Keratinocyte (primary cell): ENCODE results near the gene LAMA3. TPM values are rescaled to one million over a fixed set of nuclear protein-coding genes. Genes with fewer than 3 reads are reported as not detected.
A peak's percentile ranks its signal among the peaks of the same experiment; 100 is the strongest.

Source experiments
- DNase-seq: peaks from one replicate; pipeline ENCODE4 v3.0.0-alpha.2; 2011; ENCODE audit warnings: low read depth, missing footprints, low spot score
- FAIRE-seq: peaks from 2 replicates; lab custom pipeline; 2011; peaks lifted over from hg19 to GRCh38; lab: Jason Lieb, UNC
- H2AFZ ChIP-seq: 2 replicates; pipeline ENCODE4 v1.6.0; 2012; ENCODE audit warnings: low read length, control low read depth, inconsistent platforms; ENCODE audit not compliant: control insufficient read depth
- H3K27ac ChIP-seq: 2 replicates; pipeline ENCODE4 v1.5.1; 2011; ENCODE audit warnings: low read length; ENCODE audit not compliant: control insufficient read depth, insufficient read depth
- H3K27me3 ChIP-seq: 3 replicates; pipeline ENCODE4 v1.6.0; 2011; ENCODE audit warnings: low read length; ENCODE audit not compliant: control insufficient read depth, insufficient read depth; ENCODE audit errors: extremely low read depth
- H3K36me3 ChIP-seq, 2 experiments: 2 replicates in 1 of 2; 3 replicates in 1 of 2; pipeline ENCODE4 v1.5.1; 2011; ENCODE audit warnings: low read length in 2 of 2, mild to moderate bottlenecking in 1 of 2; ENCODE audit not compliant: control insufficient read depth in 2 of 2, insufficient read depth in 2 of 2; ENCODE audit errors: extremely low read depth in 1 of 2
- H3K4me1 ChIP-seq: 3 replicates; pipeline ENCODE4 v1.5.1; 2011; ENCODE audit warnings: low read length; ENCODE audit not compliant: control insufficient read depth, insufficient read depth; ENCODE audit errors: extremely low read depth
- H3K4me2 ChIP-seq: 3 replicates; pipeline ENCODE4 v1.6.0; 2011; ENCODE audit warnings: low read depth, low read length; ENCODE audit not compliant: control insufficient read depth, insufficient read depth; ENCODE audit errors: extremely low read depth
- H3K4me3 ChIP-seq, 3 experiments: fragments of 200-600 bp in 1 of 3; sonication (generic) in 1 of 3; 2 replicates in 2 of 3; 3 replicates in 1 of 3; pipeline ENCODE4 v1.5.1; 2011 to 2016; ENCODE audit warnings: low read length in 3 of 3, mild to moderate bottlenecking in 3 of 3, control low read depth in 2 of 3, inconsistent platforms in 1 of 3, low read depth in 1 of 3, mixed read lengths in 1 of 3, mixed run types in 1 of 3, moderate library complexity in 1 of 3; ENCODE audit not compliant: control insufficient read depth in 2 of 3, insufficient read depth in 2 of 3; ENCODE audit errors: extremely low read depth in 1 of 3
- H3K79me2 ChIP-seq: 2 replicates; pipeline ENCODE4 v1.6.0; 2012; ENCODE audit warnings: low read length; ENCODE audit not compliant: control insufficient read depth, insufficient read depth
- H3K9ac ChIP-seq: 3 replicates; pipeline ENCODE4 v1.6.0; 2011; ENCODE audit warnings: low read length; ENCODE audit not compliant: control insufficient read depth, insufficient read depth; ENCODE audit errors: extremely low read depth
- H3K9me1 ChIP-seq: 3 replicates; pipeline ENCODE4 v1.6.0; 2011; ENCODE audit warnings: low read length; ENCODE audit not compliant: control insufficient read depth, insufficient read depth; ENCODE audit errors: extremely low read depth
- H3K9me3 ChIP-seq: 2 replicates; pipeline ENCODE4 v1.5.1; 2012; ENCODE audit warnings: low read depth, low read length; ENCODE audit not compliant: control insufficient read depth
- H4K20me1 ChIP-seq: 3 replicates; pipeline ENCODE4 v1.6.0; 2011; ENCODE audit warnings: low read length; ENCODE audit not compliant: control insufficient read depth, insufficient read depth; ENCODE audit errors: extremely low read depth
- CTCF ChIP-seq, 3 experiments: IDR thresholded peaks in 1 of 3; conservative IDR thresholded peaks in 1 of 3; optimal IDR thresholded peaks in 1 of 3; 2 replicates in 2 of 3; 3 replicates in 1 of 3; pipeline versions ENCODE3 to v1.5.1; 2011; ENCODE audit warnings: low read length in 3 of 3, mild to moderate bottlenecking in 3 of 3, moderate library complexity in 2 of 3, control low read depth in 1 of 3, inconsistent platforms in 1 of 3; ENCODE audit not compliant: insufficient read depth in 2 of 3; ENCODE audit errors: extremely low read depth in 1 of 3
- EZH2 ChIP-seq: IDR thresholded peaks from one replicate; pipeline ENCODE4 v1.6.1; 2012; ENCODE audit warnings: inconsistent platforms, mild to moderate bottlenecking, low read length, moderate library complexity
- dilution Hi-C: fragments of 300-500 bp; cut with MboI; formaldehyde crosslinking; loops from one replicate; pipeline ENCODE4 v1.7.0; 2020; ENCODE audit warnings: low sequenced_read_pairs; ENCODE audit not compliant: extremely low pct_ligation_motif_present
- polyA plus RNA-seq, 5 experiments: library from polyadenylated mRNA; depleted of rRNA in 3 of 5; stranded (reverse) in 3 of 5; stranded (forward) in 1 of 5; unstranded in 1 of 5; fragments of >200 nt; gene quantifications; 1 replicate in 1 of 5; 2 replicates in 3 of 5; 3 replicates in 1 of 5; pipeline versions ENCODE4 v1.2.1 to v1.2.3, GENCODE V29; 2011 to 2012; ENCODE audit warnings: missing spikeins in 2 of 5, low read depth in 1 of 5, low replicate concordance in 1 of 5

The LAMA3 gene
- polyA plus RNA-seq, 1 donor (not counting 4 experiments of a cell fraction or from before 2014, with no cell fraction given), result 1,944 TPM

GRCh38 chr18:23661735-23662308, 27.4 kb upstream of the LAMA3 start:
- no peaks in the 10 kb centered on the region for H3K79me2 ChIP-seq
- no peak for FAIRE-seq
- H4K20me1 ChIP-seq, result no peaks in the 10 kb centered on the region
- peaks cover 12% of the 10 kb centered on the region for H3K27me3 ChIP-seq
- H3K4me1 ChIP-seq, result peaks cover 5% of the 10 kb centered on the region
- H3K4me2 ChIP-seq, result peak overlapping the region; percentile 78
- no peaks in the 10 kb centered on the region for H3K36me3 ChIP-seq
- TF ChIP-seq CTCF (optimal IDR thresholded peaks at IDR 0.05 in 1 of 3, IDR thresholded peaks at IDR 0.05 in 1 of 3, conservative IDR thresholded peaks at IDR 0.05 in 1 of 3; ENCODE audit: extremely low read depth in 1 of 3, insufficient read depth in 2 of 3, low read length in 3 of 3) (no peak), EZH2 (peak; percentile 33)
- no peak for DNase-seq
- H3K9me1 ChIP-seq, result no peaks in the 10 kb centered on the region
- H3K9ac ChIP-seq, result peak overlapping the region; percentile 49
- dilution Hi-C loops, result no loop called here
- no peaks in the 10 kb centered on the region for H3K9me3 ChIP-seq
- H2AFZ ChIP-seq, result peak overlapping the region; percentile 36
- peak overlapping the region; percentile 47 to 62 (median 55) for H3K4me3 ChIP-seq
- no peak overlapping the region for H3K27ac ChIP-seq

- Histone ChIP-seq H3K79me2 (no peaks in the 10 kb centered on the region), H3K27me3 (peaks cover 12% of the 10 kb centered on the region), H3K4me1 (peaks cover 5% of the 10 kb centered on the region), H2AFZ (peak within 1 kb of the TSS; percentile 36), H3K4me2 (peak within 1 kb of the TSS; percentile 78), H3K9ac (peak within 1 kb of the TSS; percentile 49), H3K9me3 (no peaks in the 10 kb centered on the region), H4K20me1 (no peaks in the 10 kb centered on the region), H3K27ac (no peak within 1 kb of the TSS), H3K4me3 (peak within 1 kb of the TSS; percentile 47 to 62 (median 55)), H3K9me1 (no peaks in the 10 kb centered on the region), H3K36me3 (no peaks in the 10 kb centered on the region)
- no peak for DNase-seq
- dilution Hi-C loops, result no loop called here
- FAIRE-seq, result no peak
- TF ChIP-seq EZH2 (peak; percentile 3), CTCF (optimal IDR thresholded peaks at IDR 0.05 in 1 of 3, IDR thresholded peaks at IDR 0.05 in 1 of 3, conservative IDR thresholded peaks at IDR 0.05 in 1 of 3; ENCODE audit: extremely low read depth in 1 of 3, insufficient read depth in 2 of 3, low read length in 3 of 3) (no peak)
These were observed 26.7 kb upstream of the LAMA3 start, which contains the start of gene ANKRD29 for GRCh38 chr18:23662309-23663263. TSS of gene ANKRD29 (minus strand) at chr18:23662911. CDS start at chr18:23662730, 181 bp downstream.
